Bronchial epithelial cell (primary cell): ENCODE measurements around the gene PLXND1. TPM values are rescaled to one million over a fixed set of nuclear protein-coding genes. Genes with fewer than 3 reads are reported as not detected.

Experiments used
- DNase-seq: peaks from one replicate; pipeline ENCODE4 v3.0.0-alpha.2; 2010; ENCODE audit warnings: low read depth
- FAIRE-seq: peaks from 2 replicates; lab custom pipeline; 2011; peaks lifted over from hg19 to GRCh38; lab: Jason Lieb, UNC
- H3K27me3 ChIP-seq: 2 replicates; pipeline ENCODE4 v1.5.1; 2011; ENCODE audit warnings: low read length; ENCODE audit not compliant: control insufficient read depth, insufficient read depth
- H3K36me3 ChIP-seq: 2 replicates; pipeline ENCODE4 v1.5.1; 2011; ENCODE audit warnings: low read length; ENCODE audit not compliant: control insufficient read depth, insufficient read depth
- H3K4me3 ChIP-seq: 2 replicates; pipeline ENCODE4 v1.5.1; 2011; ENCODE audit warnings: mild to moderate bottlenecking, low read depth, low read length, control low read depth
- total RNA-seq: library from RNA; depleted of rRNA; stranded (reverse); fragments of >200 nt; gene quantifications from 2 replicates; pipeline ENCODE4 v1.2.1, GENCODE V29; 2014
- TF ChIP-seq, protein P1 (sequence below): IDR thresholded peaks from 2 replicates; pipeline ENCODE4 v1.5.1; 2011; ENCODE audit warnings: mild to moderate bottlenecking, moderate library complexity, low read length, control low read depth, inconsistent platforms; ENCODE audit not compliant: insufficient read depth, severe bottlenecking

The PLXND1 gene
- total RNA-seq, 1 donor from 2014 or later, result 2.4 TPM

DNA sequence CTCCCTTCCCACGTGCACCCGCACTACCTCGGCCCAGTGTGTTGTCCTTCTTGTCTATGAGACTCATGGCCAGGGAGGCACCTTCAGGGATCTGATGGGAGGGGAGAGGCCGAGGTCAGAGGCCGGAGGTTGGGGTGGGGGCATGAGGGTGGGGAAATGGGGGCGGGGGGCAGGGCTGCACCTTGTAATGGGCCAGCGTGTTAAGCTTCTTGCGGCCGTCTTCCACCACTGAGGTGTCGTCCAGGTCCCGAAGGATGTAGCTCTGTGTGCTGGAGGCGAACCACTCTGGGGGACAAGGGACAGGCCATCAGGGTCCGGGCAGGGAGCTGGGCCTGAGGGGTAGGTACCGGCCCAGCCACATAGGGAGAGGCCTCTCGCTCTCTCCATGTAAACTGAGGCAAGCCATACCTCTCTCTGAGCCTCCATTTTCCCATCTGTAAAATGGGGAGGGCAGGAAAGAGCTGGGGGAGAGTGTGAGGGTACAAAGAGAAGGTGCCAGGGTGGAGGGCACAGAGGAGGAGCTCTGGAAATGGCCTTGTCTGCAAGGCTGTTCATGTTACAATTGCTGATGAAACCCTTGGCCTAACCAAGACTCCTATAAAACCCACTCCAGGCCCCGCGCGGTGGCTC is 44.7 kb downstream of the PLXND1 start:
- no peak for DNase-seq
- Histone ChIP-seq H3K36me3 (no peaks in the 10 kb centered on the region), H3K4me3 (no peak overlapping the region), H3K27me3 (no peaks in the 10 kb centered on the region)
- TF ChIP-seq, protein P1, sequence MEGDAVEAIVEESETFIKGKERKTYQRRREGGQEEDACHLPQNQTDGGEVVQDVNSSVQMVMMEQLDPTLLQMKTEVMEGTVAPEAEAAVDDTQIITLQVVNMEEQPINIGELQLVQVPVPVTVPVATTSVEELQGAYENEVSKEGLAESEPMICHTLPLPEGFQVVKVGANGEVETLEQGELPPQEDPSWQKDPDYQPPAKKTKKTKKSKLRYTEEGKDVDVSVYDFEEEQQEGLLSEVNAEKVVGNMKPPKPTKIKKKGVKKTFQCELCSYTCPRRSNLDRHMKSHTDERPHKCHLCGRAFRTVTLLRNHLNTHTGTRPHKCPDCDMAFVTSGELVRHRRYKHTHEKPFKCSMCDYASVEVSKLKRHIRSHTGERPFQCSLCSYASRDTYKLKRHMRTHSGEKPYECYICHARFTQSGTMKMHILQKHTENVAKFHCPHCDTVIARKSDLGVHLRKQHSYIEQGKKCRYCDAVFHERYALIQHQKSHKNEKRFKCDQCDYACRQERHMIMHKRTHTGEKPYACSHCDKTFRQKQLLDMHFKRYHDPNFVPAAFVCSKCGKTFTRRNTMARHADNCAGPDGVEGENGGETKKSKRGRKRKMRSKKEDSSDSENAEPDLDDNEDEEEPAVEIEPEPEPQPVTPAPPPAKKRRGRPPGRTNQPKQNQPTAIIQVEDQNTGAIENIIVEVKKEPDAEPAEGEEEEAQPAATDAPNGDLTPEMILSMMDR, result no peak
- FAIRE-seq, result no peak

DNA sequence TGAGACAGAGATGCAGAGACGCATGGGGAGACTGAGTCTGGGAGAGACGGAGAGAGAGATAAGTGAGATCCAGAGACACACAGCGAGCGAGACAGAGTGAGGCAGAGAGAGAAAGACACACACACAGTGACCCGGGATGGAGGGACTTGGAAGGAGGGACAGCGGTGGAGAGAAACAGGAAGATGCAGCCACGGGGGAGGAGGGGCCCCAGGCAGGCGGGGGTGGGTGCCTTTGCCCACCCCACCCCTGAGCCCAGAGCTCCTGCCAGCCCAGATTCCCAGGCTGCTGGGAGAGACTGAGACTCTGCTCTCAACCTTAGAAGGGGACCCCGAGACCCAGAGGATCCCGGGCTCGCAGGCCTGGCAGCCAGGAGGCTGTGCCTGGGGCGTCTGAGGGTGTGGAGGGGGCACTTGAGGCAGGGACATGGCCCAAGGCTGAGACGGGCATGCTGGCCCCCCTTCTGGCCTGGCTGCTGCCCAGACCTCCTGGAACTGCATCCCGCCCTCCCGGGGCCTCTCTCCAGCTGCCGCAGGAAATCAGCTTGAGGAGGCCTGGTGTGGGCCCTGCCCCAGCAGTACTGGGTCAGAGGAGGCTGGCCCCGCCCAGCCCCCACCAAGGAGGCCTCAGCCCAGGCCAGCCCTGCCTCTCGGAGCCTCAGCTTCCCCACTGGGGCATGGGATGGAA is 45.4 kb downstream of the PLXND1 start:
- Histone ChIP-seq H3K27me3 (no peaks in the 10 kb centered on the region), H3K36me3 (no peaks in the 10 kb centered on the region), H3K4me3 (no peak overlapping the region)
- TF ChIP-seq, protein P1, result no peak
- DNase-seq (no peak), FAIRE-seq (no peak)

DNA sequence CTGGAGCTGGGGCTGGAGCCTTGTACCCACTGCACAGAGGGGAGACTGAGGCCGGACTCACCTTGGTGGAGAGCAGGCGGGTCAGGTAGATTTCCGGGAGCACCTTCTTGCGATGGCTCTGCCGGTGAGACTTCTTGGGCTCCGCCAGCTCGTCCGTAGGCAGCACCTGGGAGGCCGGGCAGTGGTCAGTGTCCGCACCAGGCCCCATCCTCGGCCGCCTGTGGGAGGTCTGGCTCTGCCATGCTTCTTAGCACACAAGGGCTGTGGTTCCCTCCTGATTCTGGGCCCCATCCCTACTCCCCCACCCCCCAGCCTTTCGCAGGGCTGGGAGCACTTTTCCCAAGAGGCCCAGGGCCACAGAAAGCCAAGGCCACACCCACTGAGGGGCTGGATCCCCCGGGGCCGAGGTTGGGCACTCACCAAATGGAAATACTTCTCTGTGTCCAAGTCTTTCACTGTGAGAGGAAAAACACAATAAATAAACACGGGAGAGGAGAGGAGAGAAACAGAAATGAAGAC is 46.1 kb downstream of the PLXND1 start:
- TF ChIP-seq, protein P1, result no peak
- Histone ChIP-seq H3K27me3 (no peaks in the 10 kb centered on the region), H3K4me3 (no peak overlapping the region), H3K36me3 (no peaks in the 10 kb centered on the region)
- FAIRE-seq (no peak), DNase-seq (no peak)

DNA sequence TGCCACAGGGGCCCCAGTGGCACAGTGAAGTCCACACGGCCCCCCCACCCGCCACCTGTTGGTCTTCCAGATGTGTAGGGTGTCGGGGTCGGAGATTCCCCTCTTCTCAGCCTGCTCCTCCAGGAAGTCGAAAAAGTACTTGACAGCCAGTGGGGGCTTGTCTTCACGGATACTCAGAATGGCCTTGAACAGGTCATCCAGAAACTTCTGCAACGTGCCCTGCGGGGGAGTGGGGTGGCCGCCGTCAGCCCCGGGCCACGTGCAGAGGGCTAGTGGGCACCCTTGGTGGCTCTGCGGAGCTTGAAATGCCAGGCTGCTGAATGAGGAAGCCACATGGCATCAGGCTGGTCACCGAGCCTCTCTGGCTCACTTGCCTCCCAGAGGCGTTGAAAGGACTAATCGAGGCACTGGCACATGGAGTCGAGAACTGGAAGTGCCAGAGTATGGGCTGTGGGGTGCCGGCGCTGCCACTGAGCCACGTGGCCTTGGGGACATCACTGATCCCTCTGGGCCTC is 46.9 kb downstream of the PLXND1 start:
- no peaks in the 10 kb centered on the region for H3K36me3 ChIP-seq
- H3K27me3 ChIP-seq, result no peaks in the 10 kb centered on the region
- TF ChIP-seq, protein P1, result no peak
- FAIRE-seq (no peak), DNase-seq (no peak)
- no peak overlapping the region for H3K4me3 ChIP-seq

DNA sequence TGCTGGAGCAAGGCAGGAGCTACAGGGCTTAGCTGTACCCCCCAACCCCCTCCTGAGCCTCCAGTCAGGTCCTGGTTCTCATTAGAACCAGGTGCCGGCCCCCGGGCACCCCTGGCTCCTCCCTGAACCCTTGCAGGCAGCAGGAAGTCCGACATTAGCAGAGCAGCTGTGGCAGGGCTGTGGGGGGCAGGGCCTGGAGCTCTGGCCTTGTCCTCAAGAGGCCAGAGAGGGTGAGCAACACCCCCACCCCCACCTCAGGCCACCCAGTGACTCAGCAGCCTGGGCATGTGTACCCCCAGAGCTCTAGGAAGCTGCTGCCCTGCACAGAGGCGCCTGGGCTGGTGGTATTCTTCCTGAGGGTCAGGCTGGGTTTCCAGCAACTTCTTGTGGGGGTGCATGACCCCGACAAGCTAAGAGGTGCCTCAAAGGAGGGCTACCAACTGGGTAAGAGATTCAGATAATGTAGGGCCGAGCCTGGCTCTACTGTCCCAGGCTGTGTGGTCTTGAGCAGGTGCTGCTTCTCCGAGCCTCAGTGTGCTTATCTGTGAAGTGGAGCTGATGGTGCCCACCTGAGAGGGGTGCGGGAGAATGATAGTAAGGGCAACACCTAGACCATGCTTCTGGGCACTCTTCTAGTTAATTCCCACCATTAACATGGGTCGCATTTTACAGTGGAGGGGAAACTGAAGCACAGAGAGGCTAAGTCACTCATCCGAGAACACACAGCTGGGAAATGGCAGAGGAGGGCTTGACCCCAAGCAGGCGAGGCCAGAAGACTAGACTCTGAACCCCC is 47.5 kb downstream of the PLXND1 start:
- FAIRE-seq (no peak), DNase-seq (no peak)
- TF ChIP-seq, protein P1, result no peak
- Histone ChIP-seq H3K27me3 (no peaks in the 10 kb centered on the region), H3K36me3 (no peaks in the 10 kb centered on the region), H3K4me3 (no peak overlapping the region)
